Stimulated activated CD4-positive, alpha-beta T cell treated with anti-CD3 and anti-CD28 coated beads, TNF-alpha, amount 100 ng/mL, for 24 hours (primary cell): ENCODE results near the gene A1BG.
"Not testable (repeated sequence)": the region's sequence is repeated elsewhere in the genome, so short reads cannot be mapped to it uniquely, and the experiment has no call there.

Experiments
- DNase-seq, 3 experiments: peaks; one replicate each; pipeline ENCODE4 v3.0.0-alpha.2; 2020; ENCODE audit warnings: low read depth in 3 of 3

A1BG gene

DNA sequence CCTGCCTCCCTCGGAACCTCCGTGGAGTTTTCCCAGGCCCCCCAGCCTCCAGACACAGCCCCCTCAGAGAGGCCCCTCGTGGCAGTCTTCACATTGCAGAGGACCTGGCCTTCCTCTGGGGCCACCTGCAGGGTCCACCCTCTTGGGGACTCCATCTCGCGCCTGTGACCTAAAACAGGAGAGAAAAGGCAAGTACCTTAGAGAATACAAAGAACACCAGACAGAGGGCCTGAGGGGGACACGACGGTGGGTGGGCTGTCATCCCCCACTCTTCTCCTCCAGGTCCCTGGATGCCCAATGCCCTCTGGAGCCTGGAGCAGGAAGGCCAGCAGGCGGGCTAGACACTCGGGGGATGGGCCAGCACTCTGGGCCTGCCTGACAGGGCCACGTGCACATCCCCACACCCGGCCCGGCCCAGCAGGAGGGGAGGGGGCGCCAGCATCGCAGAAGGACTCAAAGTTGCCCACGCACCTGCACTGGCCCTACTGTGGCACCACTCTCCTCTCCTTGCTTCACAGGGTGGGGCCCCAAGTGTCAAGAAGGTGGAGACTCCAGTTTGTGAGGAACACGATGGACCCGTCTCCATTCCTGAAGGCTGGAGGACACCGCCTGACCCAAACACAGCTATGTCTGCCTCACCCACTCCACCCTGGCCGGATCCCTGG lies 4.3 kb upstream of the A1BG start:
- no peak for DNase-seq

DNA sequence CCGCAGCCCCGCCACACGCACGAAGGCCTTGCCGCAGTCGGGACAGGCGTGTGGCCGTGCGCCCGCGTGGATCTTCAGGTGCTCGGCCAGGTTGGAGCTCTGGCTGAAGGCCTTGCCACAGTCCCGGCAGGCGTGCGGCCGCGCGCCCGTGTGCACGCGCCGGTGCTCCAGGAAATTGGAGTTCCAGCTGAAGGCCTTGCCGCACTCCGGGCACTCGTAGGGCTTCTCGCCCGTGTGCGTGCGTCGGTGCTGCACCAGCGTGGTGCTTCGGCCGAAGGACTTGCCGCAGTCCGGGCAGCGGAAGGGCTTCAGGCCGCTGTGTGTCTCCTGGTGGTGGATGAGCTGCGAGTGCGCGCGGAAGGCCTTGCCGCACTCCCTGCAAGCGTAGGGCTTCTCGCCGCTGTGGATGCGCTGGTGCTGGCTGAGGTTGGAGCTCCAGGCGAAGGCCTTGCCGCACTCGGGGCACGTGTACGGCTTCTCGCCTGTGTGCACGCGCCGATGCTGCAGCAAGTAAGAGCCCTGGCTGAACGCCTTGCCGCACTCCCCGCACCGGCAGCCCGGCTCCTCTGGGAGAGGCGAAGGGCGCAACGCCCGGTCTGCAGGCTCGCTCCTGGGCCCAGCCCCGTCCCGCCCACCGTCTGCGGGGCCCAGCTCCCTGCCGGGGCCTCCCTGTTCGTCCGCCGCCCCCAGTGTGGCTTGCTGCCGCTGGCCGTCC lies 3.6 kb upstream of the A1BG start:
- no peak for DNase-seq

DNA sequence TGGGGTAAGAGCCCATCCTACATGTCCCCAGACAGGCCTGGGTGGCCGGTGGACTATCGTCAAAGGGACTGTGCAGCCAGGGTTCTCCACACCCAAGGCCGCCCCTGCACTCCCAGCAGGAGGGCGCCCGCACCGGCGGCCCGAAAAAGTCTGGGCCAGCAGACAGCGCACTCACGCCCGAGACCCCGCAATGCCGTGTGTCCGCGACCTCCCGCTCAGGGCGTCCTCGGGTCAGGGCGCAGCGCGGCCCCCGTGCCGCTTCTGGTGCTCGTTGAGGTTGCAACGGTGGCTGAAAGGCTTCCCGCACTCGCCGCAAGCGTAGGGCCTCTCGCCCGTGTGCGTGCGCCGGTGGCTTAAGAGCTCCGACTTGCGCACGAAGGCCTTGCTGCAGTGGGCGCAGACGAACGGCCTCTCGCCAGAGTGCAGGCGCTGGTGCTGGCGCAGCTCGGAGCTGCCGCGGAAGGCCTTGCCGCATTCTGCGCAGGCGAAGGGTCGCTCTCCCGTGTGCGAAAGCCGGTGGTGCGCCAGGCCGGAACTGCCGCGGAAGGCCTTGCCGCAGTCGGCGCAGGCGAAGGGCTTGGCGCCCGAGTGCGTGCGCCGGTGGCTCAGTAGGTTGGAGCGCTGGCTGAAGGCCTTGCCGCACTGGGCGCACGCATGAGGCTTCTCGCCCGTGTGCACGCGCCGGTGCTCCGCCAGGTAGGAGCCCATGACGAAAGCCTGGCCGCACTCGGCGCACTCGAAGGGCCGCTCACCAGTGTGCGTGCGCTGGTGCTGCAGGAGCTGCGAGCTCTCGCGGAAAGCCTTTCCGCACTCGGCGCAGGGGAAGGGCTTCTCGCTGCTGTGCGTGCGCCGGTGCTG lies 2.8 kb upstream of the A1BG start:
- DNase-seq, result peak in 1 of 3 experiments; percentile 34

DNA sequence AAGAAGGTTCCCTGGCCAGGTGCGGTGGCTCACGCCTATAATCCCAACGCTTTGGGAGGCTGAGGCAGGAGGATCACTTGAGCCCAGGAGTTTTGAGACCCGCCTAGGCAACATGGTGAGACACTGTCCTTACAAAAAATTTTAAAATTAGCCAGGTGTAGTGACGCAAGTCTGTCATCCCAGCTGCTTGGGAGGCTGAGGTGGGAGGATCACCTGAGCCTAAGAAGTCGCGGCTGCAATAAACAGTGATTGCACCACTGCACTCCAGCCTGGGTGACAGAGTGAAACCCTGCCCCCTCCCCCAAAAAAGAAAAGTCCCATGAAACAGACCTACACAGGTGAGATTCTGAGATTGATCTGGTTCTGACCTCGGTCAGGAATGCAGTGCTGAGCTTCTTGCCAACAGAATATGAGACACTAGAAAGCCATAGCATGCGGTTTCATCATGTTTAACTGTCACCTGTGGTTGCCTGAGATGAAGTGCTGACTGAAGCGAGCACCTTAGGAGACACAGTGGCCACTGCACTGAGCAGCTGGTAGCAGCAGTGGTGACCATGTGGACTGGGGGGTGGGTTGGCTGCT lies 2.0 kb upstream of the A1BG start:
- DNase-seq, result no peak

DNA sequence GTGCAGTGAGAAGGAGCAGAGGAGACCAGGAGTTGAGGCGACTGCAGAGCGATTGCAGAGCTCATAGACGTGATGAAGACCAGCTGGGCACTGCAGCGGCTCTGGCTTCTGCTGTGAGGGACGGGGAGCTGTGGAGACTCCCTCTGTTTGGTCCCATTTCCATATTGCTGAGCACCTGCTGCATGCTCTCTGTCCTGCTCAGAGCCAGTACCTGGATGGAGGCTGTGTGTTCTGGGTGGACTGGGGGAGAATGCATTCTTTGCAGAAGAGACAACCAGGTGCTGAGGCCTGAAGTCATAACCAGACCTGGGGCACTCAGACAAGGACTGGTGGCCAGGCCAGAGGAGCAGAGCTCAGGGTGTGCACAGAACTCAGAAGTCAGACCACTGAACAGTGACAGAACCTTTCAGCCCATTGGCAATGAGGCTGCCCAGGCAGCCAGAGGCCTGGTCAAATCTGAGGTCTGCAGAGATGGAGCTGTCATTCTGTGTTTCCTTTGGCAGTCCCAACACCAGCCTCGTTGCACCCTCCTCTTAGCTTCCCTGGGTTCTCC lies 1.3 kb upstream of the A1BG start:
- no peak for DNase-seq

DNA sequence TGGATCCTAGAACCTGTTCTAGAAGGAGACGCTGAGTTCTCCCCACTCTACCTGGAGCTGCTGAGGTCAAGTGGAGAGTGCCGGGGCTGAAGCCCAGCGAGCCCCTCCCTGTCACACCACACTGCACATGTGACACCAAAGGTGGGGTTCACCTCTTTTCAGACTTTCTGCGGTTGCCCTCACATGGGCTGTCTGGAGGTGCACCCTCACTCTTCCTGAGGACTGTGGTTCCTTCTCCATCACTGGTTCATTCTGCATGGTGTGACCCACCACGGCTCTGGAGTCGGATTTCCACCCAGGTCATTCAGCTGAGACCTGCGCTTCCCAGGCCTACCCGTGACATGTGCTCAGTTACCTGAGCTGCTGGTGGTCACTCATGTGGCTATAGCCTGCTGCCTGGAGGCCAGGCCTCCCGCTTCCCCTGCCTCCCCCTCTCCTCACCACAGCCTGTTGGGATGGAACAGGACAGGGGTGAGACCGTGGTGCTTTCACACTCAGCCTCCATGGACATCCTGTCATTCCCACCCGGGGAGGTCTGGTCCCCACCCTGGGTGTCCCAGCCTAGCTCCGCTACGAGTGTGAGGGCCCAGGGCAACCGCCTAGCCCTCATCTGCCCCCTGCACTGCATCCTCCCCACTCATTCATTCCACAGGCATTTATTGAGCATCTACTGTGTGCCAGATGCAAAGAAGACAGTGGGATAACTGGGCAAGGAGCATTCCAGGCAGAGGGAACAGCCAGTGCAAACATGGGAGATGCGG lies 605 bp upstream of the A1BG start:
- DNase-seq, result no peak

DNA sequence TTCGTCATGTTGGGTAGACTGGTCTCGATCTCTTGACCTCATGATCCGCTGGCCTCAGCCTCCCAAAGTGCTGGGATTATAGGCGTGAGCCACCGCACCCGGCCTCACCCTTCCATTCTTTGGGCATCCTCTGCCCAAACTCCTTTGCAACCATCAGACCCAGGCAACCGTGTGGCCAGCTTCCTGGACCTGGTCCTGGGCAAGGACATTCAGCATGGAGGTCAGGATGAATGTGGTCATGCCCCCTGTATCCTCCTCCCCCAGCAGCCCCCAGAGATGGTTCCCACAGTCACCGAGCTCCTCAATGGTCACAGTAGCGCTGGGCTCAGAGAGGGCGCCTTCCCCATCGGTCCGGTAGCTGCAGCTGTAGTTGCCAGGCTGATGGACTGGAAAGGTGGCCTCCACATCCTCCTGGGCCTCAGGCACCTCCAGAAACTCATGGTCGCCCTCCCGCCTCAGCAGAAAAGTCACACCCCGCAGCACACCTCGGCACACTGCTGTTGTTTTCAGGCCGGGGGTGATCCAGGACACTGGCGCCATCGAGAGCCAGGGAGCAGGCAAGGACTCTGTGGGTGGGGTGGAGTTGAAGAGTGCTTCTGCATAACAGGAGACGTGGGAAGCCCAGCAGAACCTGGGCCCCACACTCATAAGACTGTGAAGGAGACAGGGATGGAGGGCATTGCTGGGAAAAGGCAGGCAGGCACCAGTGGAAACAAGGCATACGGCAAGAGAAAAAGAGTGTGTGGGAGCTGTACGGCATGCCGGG lies 1.1 kb downstream of the A1BG start:
- no peak for DNase-seq

DNA sequence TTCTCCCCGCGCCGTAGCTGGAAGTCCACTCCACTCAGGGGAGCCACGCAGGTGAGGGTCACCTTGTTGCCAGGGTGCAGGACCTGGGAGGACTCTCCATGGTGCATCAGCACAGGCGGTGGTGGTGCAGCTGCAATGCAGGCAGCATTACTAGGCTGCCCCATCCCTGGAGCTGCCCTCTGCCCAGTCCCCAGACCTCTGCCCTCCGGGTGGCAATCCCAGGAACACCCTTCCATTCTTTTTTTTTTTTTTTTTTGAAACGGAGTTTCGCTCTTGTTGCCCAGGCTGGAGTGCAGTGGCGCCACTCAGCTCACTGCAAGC lies 1.8 kb downstream of the A1BG start:
- no peak for DNase-seq

DNA sequence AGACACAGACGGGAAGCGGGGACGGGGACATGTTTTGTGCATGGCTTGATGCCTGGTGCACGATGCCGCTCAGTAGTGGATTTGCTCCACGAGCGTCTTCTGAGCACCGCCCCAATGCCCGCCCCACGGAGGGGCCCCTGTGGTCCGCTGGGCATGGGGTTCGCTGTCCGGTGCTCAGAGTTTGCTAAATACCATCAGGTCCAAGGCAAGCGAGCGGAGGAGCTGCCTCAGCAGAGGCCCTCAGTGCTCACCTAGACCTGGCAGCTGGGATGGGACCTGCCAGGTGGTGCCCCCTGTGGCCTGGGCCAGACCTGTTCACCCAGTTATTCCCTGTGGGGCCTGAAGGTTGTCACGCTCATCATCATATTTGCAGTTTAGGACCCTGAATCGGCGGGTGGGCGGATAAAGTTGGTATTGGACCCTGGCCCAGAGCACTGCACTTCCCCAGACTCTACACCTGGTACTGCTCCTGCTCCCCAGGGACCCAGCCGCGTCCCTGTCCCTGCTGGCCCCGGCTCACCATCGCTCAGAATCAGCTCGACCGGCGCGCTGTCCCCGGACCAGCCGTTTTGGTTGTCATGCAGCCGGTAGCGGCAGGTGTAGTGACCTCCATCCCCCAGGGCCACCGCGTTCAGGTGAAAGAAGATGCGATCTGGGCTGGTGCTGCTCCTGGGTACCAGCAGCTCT lies 2.3 kb downstream of the A1BG start:
- no peak for DNase-seq

DNA sequence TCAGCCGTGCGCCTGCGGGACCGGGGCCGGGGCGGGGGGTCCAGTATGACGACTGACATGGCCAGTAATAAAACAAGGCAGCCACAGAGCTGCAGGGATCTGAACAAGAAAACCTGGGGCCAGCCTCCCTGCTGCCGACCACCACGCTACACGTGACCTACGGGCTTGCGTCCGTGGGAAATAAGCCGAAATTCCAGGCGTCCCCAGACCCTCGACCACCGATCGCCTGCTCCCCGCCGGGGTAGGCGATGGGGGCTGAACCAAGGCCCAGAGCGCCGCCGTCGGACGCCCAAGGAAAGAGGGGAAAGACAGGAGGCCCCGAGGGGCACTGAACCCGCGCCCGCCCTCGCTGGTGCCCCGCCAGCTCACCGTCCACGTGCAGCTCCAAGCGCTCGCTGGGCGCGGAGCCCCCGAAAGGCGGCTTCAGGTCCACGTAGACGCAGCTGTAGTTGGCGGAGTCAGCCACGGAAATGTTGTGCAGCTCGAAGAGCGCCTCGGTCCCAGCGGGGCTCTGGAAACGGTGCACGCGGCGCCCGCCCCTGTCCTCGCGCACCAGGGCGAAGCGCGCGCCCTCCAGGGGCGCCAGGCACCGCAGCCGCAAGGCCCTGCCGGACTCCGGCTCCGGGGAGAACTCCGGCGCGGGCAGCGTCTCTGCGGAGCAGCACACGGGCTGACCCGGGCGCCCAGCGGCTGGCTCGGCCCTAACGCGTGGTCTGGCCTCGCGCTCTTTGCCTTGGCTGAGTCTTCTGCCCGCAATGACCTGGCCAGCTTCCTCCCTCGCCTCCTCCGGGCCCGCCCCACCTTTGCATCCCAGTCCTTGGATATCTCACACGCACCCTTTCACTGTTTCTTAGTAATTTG lies 3.1 kb downstream of the A1BG start:
- DNase-seq, result no peak

DNA sequence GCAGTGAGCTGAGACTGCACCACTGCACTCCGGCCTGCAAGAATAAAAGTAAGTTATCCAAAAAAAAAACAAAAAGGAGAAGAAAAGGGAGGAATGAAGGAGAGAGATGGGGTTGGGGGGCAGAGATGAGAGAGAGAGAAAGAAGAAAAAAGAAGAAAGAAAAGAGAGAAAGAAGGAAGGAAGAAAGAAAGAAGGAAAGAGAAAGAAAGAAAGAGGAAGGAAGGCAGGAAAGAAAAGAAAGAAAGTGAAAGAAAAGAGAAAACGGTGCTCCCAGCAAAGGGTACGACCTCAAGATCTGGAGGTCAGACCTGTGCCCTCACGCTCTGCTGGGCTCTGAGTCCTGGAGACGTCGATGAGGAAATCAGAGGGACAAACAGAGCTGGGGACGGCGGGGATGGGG lies 3.7 kb downstream of the A1BG start:
- DNase-seq, result no peak

DNA sequence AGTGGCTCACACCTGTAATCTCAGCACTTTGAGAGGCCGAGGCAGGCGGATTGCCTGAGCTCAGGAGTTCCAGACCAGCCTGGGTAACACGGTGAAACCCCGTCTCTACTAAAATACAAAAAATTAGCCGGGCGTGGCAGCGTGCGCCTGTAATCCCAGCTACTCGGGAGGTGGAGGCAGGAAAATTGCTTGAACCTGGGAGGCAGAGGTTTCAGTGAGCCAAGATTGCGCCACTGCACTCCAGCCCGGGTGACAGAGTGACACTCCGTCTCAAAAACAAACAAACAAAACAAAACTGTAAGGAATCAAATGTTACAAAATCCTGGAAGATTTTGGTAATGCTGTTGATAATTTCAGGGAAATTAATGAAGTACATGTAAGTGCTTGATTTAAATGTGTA lies 5.2 kb downstream of the A1BG start:
- not testable (repeated sequence) for DNase-seq

DNA sequence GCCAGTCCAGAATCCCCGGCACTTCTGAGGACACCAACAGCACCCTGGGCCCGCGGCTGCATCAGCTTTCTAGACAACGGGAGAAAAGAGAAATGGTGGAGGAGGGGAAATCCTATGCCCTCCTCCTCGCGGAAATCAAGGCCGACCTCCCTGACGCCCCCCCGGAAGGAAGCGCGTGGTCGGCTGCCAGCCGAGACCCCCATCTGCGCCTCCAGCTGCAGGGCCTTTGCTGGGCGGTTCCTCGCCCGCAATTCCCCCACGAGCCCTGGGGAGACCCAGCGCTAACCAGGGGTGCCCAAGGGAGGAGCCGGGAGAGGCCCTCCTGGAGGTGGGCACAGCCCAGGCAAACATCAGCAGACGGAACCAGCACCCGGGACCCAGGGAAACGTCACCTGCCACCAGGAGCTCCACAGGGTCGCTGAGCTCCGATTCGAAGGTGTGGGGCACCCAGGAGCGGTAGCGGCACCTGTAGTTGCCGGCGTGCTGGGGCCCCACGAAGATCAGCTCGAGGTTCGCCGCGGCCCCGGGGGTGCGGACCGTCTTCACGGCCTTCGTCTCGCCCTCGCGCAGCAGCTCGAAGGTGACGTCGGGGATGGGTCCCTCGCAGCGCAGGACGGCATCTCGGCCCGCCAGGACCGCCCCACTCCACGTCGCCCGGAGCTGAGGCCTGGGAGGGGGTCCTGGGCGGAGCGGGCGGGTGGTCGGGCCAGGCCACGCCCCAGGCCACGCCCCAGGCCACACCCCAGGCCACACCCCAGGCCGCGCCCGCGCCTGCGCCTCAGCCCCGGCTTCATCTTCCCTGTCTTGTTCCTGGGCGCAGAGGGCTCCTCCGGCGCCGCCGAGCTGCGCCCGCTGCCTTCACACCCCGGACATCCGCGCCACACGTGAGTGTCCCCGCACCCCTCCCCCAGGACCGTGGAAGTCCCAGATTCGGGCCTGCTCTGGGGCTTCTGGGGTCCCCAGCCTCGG lies 6.0 kb downstream of the A1BG start:
- DNase-seq, result peak; percentile 22 to 61 (median 43)

DNA sequence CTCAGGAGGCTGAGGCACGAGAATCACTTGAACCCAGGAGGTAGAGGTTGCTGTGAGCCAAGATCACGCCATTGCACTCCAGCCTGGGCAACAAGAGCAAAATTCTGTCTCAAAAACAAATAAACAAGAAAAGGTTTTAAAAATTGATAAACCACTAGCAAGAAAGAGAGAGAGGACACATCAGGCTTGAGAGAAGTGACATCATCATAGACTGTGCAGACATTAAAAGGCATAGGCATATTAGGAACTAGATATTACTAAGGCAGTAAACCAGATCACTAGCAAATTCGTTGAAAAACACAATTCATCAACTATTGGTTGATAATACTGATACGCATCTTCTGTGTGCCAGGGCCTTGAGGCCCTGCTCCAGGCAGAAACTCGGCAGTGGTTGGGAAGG lies 7.7 kb downstream of the A1BG start:
- DNase-seq, result no peak

DNA sequence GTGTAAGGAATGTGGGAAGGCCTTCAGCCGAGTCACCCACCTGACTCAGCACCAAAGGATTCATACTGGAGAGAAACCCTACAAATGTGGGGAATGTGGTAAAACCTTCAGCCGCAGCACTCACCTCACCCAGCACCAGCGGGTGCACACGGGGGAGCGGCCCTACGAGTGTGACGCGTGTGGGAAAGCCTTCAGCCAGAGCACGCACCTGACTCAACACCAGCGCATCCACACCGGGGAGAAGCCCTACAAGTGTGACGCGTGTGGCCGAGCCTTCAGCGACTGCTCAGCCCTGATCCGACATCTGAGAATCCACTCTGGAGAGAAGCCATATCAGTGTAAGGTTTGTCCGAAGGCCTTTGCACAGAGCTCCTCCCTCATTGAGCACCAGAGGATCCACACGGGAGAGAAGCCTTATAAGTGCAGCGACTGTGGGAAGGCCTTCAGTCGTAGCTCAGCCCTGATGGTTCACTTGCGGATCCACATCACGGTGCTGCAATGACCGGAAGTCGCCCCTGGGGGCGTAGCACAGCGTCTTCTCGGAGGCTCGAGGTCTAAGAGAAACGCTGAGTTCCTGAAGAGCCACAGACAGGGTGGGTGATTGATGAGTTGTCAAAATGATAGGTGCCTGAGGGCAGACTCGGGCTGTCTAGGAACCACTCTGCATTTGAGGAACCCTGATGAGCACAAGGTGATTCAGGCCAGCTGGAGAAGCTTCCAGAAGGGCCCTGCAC lies 14.3 kb downstream of the A1BG start:
- no peak for DNase-seq

DNA sequence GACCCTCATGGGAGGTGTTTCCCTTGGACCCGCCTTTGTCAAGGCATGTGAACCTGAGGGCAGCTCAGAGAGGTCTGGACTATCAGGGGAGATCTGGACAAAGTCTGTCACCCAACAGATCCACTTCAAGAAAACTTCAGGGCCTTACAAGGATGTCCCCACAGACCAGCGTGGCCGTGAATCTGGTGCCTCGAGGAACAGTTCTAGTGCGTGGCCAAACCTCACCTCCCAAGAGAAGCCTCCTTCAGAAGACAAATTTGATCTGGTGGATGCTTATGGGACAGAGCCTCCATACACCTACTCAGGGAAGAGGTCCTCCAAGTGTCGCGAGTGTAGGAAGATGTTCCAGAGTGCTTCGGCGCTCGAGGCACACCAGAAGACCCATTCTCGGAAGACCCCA lies 15.0 kb downstream of the A1BG start:
- DNase-seq, result no peak

DNA sequence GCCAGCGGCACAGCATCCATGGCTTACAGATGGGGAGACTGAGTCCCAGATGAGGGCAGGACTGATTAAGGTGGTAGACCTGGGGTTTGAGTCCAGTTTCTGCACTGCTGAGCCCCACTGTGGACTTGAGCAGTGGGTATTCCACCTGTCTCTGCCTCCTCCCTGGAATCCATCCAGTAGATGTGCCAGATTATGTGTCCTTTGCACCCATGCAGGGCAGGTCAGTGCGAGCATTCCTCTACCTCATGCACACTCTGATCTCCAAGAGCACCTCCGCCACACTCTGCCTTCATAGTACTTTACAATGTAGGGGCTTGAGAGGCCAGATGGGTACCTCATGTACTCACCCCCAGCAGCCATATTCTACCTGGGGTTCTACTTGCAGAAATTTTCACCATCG lies 16.5 kb downstream of the A1BG start:
- DNase-seq, result no peak
